Measurements from ENCODE around the gene LGALS7. TPM values are rescaled to one million over a fixed set of nuclear protein-coding genes. Genes with fewer than 3 reads are reported as not detected.
"Not testable (repeated sequence)": the region's sequence is repeated elsewhere in the genome, so short reads cannot be mapped to it uniquely, and the experiment has no call there.

The LGALS7 gene
- total RNA-seq, 2 donors from 2014 or later: not detected

GRCh38 chr19:38809592-38810252 is 36.4 kb upstream of the LGALS7 start:
- no peaks in the 10 kb centered on the region for H3K36me3 ChIP-seq
- no peak for DNase-seq (ENCODE audit: low spot score)
- 97% methylated on average over 8 of the region's 8 CpGs for WGBS
- no peaks in the 10 kb centered on the region for H3K4me1 ChIP-seq (replicated peaks)
- H3K9me3 ChIP-seq: no peaks in the 10 kb centered on the region
- H3K4me3 ChIP-seq: no peak overlapping the region
- H3K27ac ChIP-seq: no peak overlapping the region
- intact Hi-C loops (cut with DNase I): no loop called here
- TF ChIP-seq POLR2A (IDR thresholded peaks at IDR 0.05) (no peak), CTCF (IDR thresholded peaks at IDR 0.05) (no peak), POLR2AphosphoS5 (IDR thresholded peaks at IDR 0.05) (no peak)
- H3K27me3 ChIP-seq (replicated peaks; ENCODE audit: insufficient read depth): no peaks in the 10 kb centered on the region

- TF ChIP-seq POLR2A (IDR thresholded peaks at IDR 0.05) (no peak), CTCF (IDR thresholded peaks at IDR 0.05) (no peak), POLR2AphosphoS5 (IDR thresholded peaks at IDR 0.05) (no peak)
- no peak for DNase-seq (ENCODE audit: low spot score)
- intact Hi-C loops (cut with DNase I): no loop called here
- Histone ChIP-seq H3K4me3 (no peak overlapping the region), H3K9me3 (no peaks in the 10 kb centered on the region), H3K27me3 (replicated peaks; ENCODE audit: insufficient read depth) (no peaks in the 10 kb centered on the region), H3K36me3 (no peaks in the 10 kb centered on the region), H3K4me1 (replicated peaks) (no peaks in the 10 kb centered on the region), H3K27ac (no peak overlapping the region)
- WGBS: 96% methylated on average over 17 of the region's 17 CpGs
Observed at GRCh38 chr19:38808741-38809140, 35.4 kb upstream of the LGALS7 start.

GRCh38 chr19:38807374-38808098 is 34.2 kb upstream of the LGALS7 start:
- intact Hi-C loops (cut with DNase I); DNase-seq (ENCODE audit: low spot score); H3K27me3 ChIP-seq (replicated peaks; ENCODE audit: insufficient read depth); H3K36me3 ChIP-seq; H3K4me1 ChIP-seq (replicated peaks); H3K4me3 ChIP-seq; H3K9me3 ChIP-seq; H3K27ac ChIP-seq: not testable (repeated sequence)
- 90% methylated on average over 18 of the region's 18 CpGs for WGBS

- 93% methylated on average over 6 of the region's 6 CpGs for WGBS
- TF ChIP-seq CTCF (IDR thresholded peaks at IDR 0.05): no peak
- no peak for TF ChIP-seq POLR2AphosphoS5 (IDR thresholded peaks at IDR 0.05)
- no peak for TF ChIP-seq POLR2A (IDR thresholded peaks at IDR 0.05)
- Histone ChIP-seq H3K9me3 (no peaks in the 10 kb centered on the region), H3K36me3 (no peaks in the 10 kb centered on the region), H3K27ac (no peak overlapping the region), H3K4me3 (no peak overlapping the region), H3K4me1 (replicated peaks) (no peaks in the 10 kb centered on the region), H3K27me3 (replicated peaks; ENCODE audit: insufficient read depth) (no peaks in the 10 kb centered on the region)
- intact Hi-C loops (cut with DNase I): no loop called here
- DNase-seq (ENCODE audit: low spot score): no peak
Observed at GRCh38 chr19:38806371-38806770, 33.1 kb upstream of the LGALS7 start.

- Histone ChIP-seq H3K36me3 (no peaks in the 10 kb centered on the region), H3K4me3 (no peak overlapping the region), H3K4me1 (replicated peaks) (no peaks in the 10 kb centered on the region), H3K9me3 (no peaks in the 10 kb centered on the region), H3K27me3 (replicated peaks; ENCODE audit: insufficient read depth) (no peaks in the 10 kb centered on the region), H3K27ac (no peak overlapping the region)
- intact Hi-C loops (cut with DNase I): no loop called here
- WGBS: 84% methylated on average over 1 of the region's 1 CpG
- DNase-seq (ENCODE audit: low spot score): no peak
- TF ChIP-seq POLR2AphosphoS5 (IDR thresholded peaks at IDR 0.05): no peak
- TF ChIP-seq CTCF (IDR thresholded peaks at IDR 0.05): no peak
- TF ChIP-seq POLR2A (IDR thresholded peaks at IDR 0.05): no peak
Observed at GRCh38 chr19:38805180-38805579, 31.9 kb upstream of the LGALS7 start.

Data from prostate gland (tissue), 2 donors.